ENCODE results near the gene MSI1.
A peak's percentile ranks its signal among the peaks of the same experiment; 100 is the strongest.

The MSI1 gene

GRCh38 chr12:120292411-120292660, 76.6 kb downstream of the MSI1 start:
- peaks cover 7% of the 10 kb centered on the region for H3K4me1 Mint-ChIP-seq
- no peaks in the 10 kb centered on the region for H3K9me3 Mint-ChIP-seq
- no peak for DNase-seq
- peak; percentile 0 for ATAC-seq
- no peaks in the 10 kb centered on the region for H3K36me3 Mint-ChIP-seq (ENCODE audit: low read depth)
- no peak overlapping the region for H3K27ac Mint-ChIP-seq
- no peaks in the 10 kb centered on the region for H3K27me3 Mint-ChIP-seq
- no peak overlapping the region for H3K4me3 Mint-ChIP-seq
